Measurements from ENCODE around the gene PHF23.

- TF ChIP-seq CTCF (IDR thresholded peaks at IDR 0.05) (no peak), POLR2A (IDR thresholded peaks at IDR 0.05) (no peak), EP300 (IDR thresholded peaks at IDR 0.05) (no peak)
Observed at GRCh38 chr17:7207120-7208001, 31.9 kb downstream of the PHF23 start.

All from ovary (tissue), 3 donors.